PFSK-1 (cell line): ENCODE data around the gene HOXA3. TPM values are rescaled to one million over a fixed set of nuclear protein-coding genes. Genes with fewer than 3 reads are reported as not detected.

ENCODE experiments used
- FOXP2 ChIP-seq: optimal IDR thresholded peaks from 2 replicates; pipeline ENCODE3; 2011; ENCODE audit warnings: borderline replicate concordance, control low read depth, inconsistent platforms; ENCODE audit not compliant: insufficient read depth; ENCODE audit errors: extremely low read length, extremely low read depth
- POLR2AphosphoS5 ChIP-seq: IDR thresholded peaks from 2 replicates; pipeline ENCODE4 v1.6.1; 2012; ENCODE audit warnings: low read depth, mild to moderate bottlenecking, control low read depth, low read length, moderate library complexity
- REST ChIP-seq, 2 experiments: IDR thresholded peaks; 2 replicates each; pipeline versions ENCODE4 v1.6.1 to v1.8.0; 2011 to 2012; ENCODE audit warnings: low read depth in 2 of 2, low read length in 2 of 2, control low read depth in 1 of 2, inconsistent platforms in 1 of 2, mild to moderate bottlenecking in 1 of 2, moderate library complexity in 1 of 2; ENCODE audit not compliant: insufficient read depth in 1 of 2
- SIN3A ChIP-seq: IDR thresholded peaks from 2 replicates; pipeline ENCODE4 v1.6.1; 2012; ENCODE audit warnings: mild to moderate bottlenecking, low read length, moderate library complexity, borderline replicate concordance; ENCODE audit not compliant: insufficient read depth
- TAF1 ChIP-seq: IDR thresholded peaks from 2 replicates; pipeline ENCODE4 v1.6.1; 2012; ENCODE audit warnings: low read length, control low read depth, borderline replicate concordance; ENCODE audit not compliant: insufficient read depth
- polyA plus RNA-seq: library from polyadenylated mRNA; unstranded; fragments of >200 nt; gene quantifications from one replicate; pipeline ENCODE4 v1.2.1, GENCODE V29; 2012; ENCODE audit warnings: low read depth, missing spikeins; ENCODE audit not compliant: insufficient read length

Gene HOXA3
- polyA plus RNA-seq: not detected

- TF ChIP-seq TAF1 (no peak), FOXP2 (no peak), SIN3A (no peak), REST (IDR thresholded peaks at IDR 0.05; ENCODE audit: insufficient read depth in 1 of 2, low read depth in 2 of 2, low read length in 2 of 2) (no peak), POLR2AphosphoS5 (no peak)
These were observed at the start of gene HOXA3 for GRCh38 chr7:27151931-27152815. Gene HOXA3 (minus strand): TSS chr7:27152583. CDS start chr7:27110640, 41,943 bp downstream.

- TF ChIP-seq FOXP2: no peak
- no peak for TF ChIP-seq POLR2AphosphoS5
- TF ChIP-seq SIN3A: no peak
These were observed 49.2 kb upstream of the HOXA3 start for GRCh38 chr7:27201580-27202017.

- TF ChIP-seq FOXP2 (no peak), SIN3A (no peak), REST (IDR thresholded peaks at IDR 0.05; ENCODE audit: insufficient read depth in 1 of 2, low read depth in 2 of 2, low read length in 2 of 2) (no peak), TAF1 (no peak), POLR2AphosphoS5 (no peak)
These were observed 48.6 kb upstream of the HOXA3 start for GRCh38 chr7:27200761-27201579.

- TF ChIP-seq SIN3A: no peak
- no peak for TF ChIP-seq REST (IDR thresholded peaks at IDR 0.05; ENCODE audit: insufficient read depth in 1 of 2, low read depth in 2 of 2, low read length in 2 of 2)
- no peak for TF ChIP-seq TAF1
- TF ChIP-seq POLR2AphosphoS5: no peak
- TF ChIP-seq FOXP2: no peak
These were observed 47.7 kb upstream of the HOXA3 start, which contains the start of gene HOXA13 for GRCh38 chr7:27199849-27200760. Gene HOXA13 (minus strand): TSS chr7:27200091. CDS start chr7:27200077, 14 bp downstream.
